HepG2 (cell line): ENCODE results near the gene CD53. TPM values are rescaled to one million over a fixed set of nuclear protein-coding genes. Genes with fewer than 3 reads are reported as not detected.

Experiments
- ATAC-seq: fragments of 200-7000 bp; cut with Tn5 transposase; 3 replicates; pipeline ENCODE4 v1.9.1; 2020; ENCODE audit warnings: mild to moderate bottlenecking, moderate library complexity
- BruUV-seq: library from RNA; stranded (reverse); fragments of 400-500 nt; replicated peaks from 2 replicates; lab custom pipeline; 2021; lab: Mats Ljungman, UMichigan
- CTCF ChIA-PET: fragments of 300-600 bp; formaldehyde crosslinking; extraction: SDS; loops from one replicate; lab custom pipeline; 2021; ENCODE audit warnings: low total read pairs, inconsistent platforms, low intra/inter-chr PET ratio; lab: Yijun Ruan, JAX
- POLR2A ChIA-PET: fragments of 350-600 bp; sonication (Branson Sonifier 250); formaldehyde crosslinking; loops from one replicate; lab custom pipeline; 2020; ENCODE audit warnings: antibody characterized with exemption, inconsistent platforms; lab: Yijun Ruan, JAX
- DNase-seq: peaks from one replicate; pipeline ENCODE4 v3.0.0-alpha.2; 2015; ENCODE audit warnings: low spot score
- FAIRE-seq: peaks from 3 replicates; lab custom pipeline; 2011; peaks lifted over from hg19 to GRCh38; lab: Jason Lieb, UNC
- H2AFZ ChIP-seq: one replicate; pipeline ENCODE4 v1.6.1; 2011; ENCODE audit warnings: low read length, inconsistent platforms
- H3K27ac ChIP-seq: fragments of 300-600 bp; 3 replicates; pipeline ENCODE4 v1.8.0; 2011; ENCODE audit warnings: mixed run types, mild to moderate bottlenecking, mixed read lengths, low read length, inconsistent platforms; ENCODE audit not compliant: insufficient read depth; ENCODE audit errors: extremely low read length
- H3K27me3 ChIP-seq, 2 experiments: fragments of 200-600 bp in 1 of 2; 2 replicates in 1 of 2; 3 replicates in 1 of 2; pipeline versions ENCODE4 v1.6.0 to v1.8.0; 2011; ENCODE audit warnings: low read length in 2 of 2, mild to moderate bottlenecking in 2 of 2, moderate library complexity in 2 of 2, inconsistent platforms in 1 of 2; ENCODE audit not compliant: insufficient read depth in 2 of 2, control insufficient read depth in 1 of 2
- H3K36me3 ChIP-seq, 2 experiments: fragments of 200-600 bp in 1 of 2; replicated peaks in 1 of 2; 2 replicates in 1 of 2; 3 replicates in 1 of 2; pipeline versions ENCODE4 v1.5.1 to v1.8.0; 2011; ENCODE audit warnings: low read length in 2 of 2, inconsistent platforms in 1 of 2; ENCODE audit not compliant: insufficient read depth in 2 of 2, control insufficient read depth in 1 of 2
- H3K4me1 ChIP-seq: 2 replicates; pipeline ENCODE4 v1.5.1; 2012; ENCODE audit warnings: low read length, inconsistent platforms; ENCODE audit not compliant: insufficient read depth
- H3K4me2 ChIP-seq: 2 replicates; pipeline ENCODE4 v1.6.0; 2011; ENCODE audit warnings: low read depth, low read length, inconsistent platforms
- H3K4me3 ChIP-seq, 3 experiments: fragments of 200-600 bp in 1 of 3; sonication (generic), shearing (Covaris generic) in 1 of 3; replicated peaks in 1 of 3; 2 replicates each; pipeline ENCODE4 v1.5.1; 2011 to 2016; ENCODE audit warnings: low read length in 3 of 3, inconsistent platforms in 2 of 3, low read depth in 2 of 3, mild to moderate bottlenecking in 2 of 3, control low read depth in 1 of 3, mixed read lengths in 1 of 3; ENCODE audit not compliant: insufficient read depth in 1 of 3
- H3K79me2 ChIP-seq: one replicate; pipeline ENCODE4 v1.6.1; 2011; ENCODE audit warnings: low read length, inconsistent platforms; ENCODE audit not compliant: insufficient read depth
- H3K9ac ChIP-seq: 2 replicates; pipeline ENCODE4 v1.6.0; 2011; ENCODE audit warnings: mild to moderate bottlenecking, low read depth, low read length, inconsistent platforms; ENCODE audit not compliant: insufficient read depth
- H3K9me3 ChIP-seq: 2 replicates; pipeline ENCODE4 v1.5.1; 2012; ENCODE audit warnings: mild to moderate bottlenecking, low read length
- H4K20me1 ChIP-seq: 2 replicates; pipeline ENCODE4 v1.6.0; 2011; ENCODE audit warnings: inconsistent platforms, mild to moderate bottlenecking, low read length, moderate library complexity; ENCODE audit not compliant: insufficient read depth
- CEBPB ChIP-seq: IDR thresholded peaks from 2 replicates; pipeline ENCODE4 v1.6.1; 2011; ENCODE audit warnings: low read depth, low read length, improper control_type of control experiment, borderline replicate concordance
- MEIS2 ChIP-seq: sonication (generic); formaldehyde crosslinking; IDR thresholded peaks from 2 replicates; pipeline ENCODE4 v1.9.0; 2021; ENCODE audit warnings: mild to moderate bottlenecking, missing genetic modification reagents
- NFIB ChIP-seq: sonication (generic); formaldehyde crosslinking; IDR thresholded peaks from 2 replicates; pipeline ENCODE4 v1.9.0; 2021; ENCODE audit warnings: missing genetic modification reagents, mild to moderate bottlenecking, borderline replicate concordance
- REPIN1 ChIP-seq: sonication (generic); formaldehyde crosslinking; IDR thresholded peaks from 2 replicates; pipeline ENCODE4 v1.8.0; 2022; ENCODE audit warnings: missing genetic modification reagents, low read depth, mild to moderate bottlenecking, borderline replicate concordance
- REXO4 ChIP-seq: sonication (generic); formaldehyde crosslinking; IDR thresholded peaks from 2 replicates; pipeline ENCODE4 v1.8.0; 2022; ENCODE audit warnings: missing genetic modification reagents, mild to moderate bottlenecking, borderline replicate concordance
- STAT5B ChIP-seq: sonication (generic); formaldehyde crosslinking; IDR thresholded peaks from 2 replicates; pipeline ENCODE4 v1.4.0; 2020; ENCODE audit warnings: missing genetic modification reagents
- U2AF2 ChIP-seq: fragments of 200-400 bp; formaldehyde crosslinking; IDR thresholded peaks from 2 replicates; pipeline ENCODE4 v1.6.1; 2017; ENCODE audit warnings: low read depth, mild to moderate bottlenecking, low read length
- ZNF790 ChIP-seq: sonication (generic); formaldehyde crosslinking; IDR thresholded peaks from 2 replicates; pipeline ENCODE4 v1.8.0; 2022; ENCODE audit warnings: missing genetic modification reagents, mild to moderate bottlenecking, borderline replicate concordance
- ZSCAN9 ChIP-seq: IDR thresholded peaks from 2 replicates; pipeline ENCODE4 v1.6.1; 2016; ENCODE audit warnings: borderline replicate concordance
- WGBS: methylation state at CpG from one replicate; pipeline ENCODE4 v1.1.6; 2017; ENCODE audit warnings: low lambda C conversion rate; 5-methylcytosine and 5-hydroxymethylcytosine counted together
- in situ Hi-C: cut with HindIII; loops from 2 replicates; pipeline ENCODE4 v1.10.0; 2017; ENCODE audit warnings: low pct_unique_long_range_greater_than_20kb; ENCODE audit not compliant: extremely low pct_ligation_motif_present
- intact Hi-C: fragments of 100-400 bp; cut with micrococcal nuclease; formaldehyde crosslinking; loops from one replicate; pipeline ENCODE4 v1.10.0; 2022; ENCODE audit not compliant: unreplicated experiment
- polyA plus RNA-seq, 8 experiments: library from polyadenylated mRNA; depleted of rRNA in 3 of 8; stranded (reverse) in 7 of 8; unstranded in 1 of 8; fragments of >200 nt; fragmentation: Illumina TruSeq in 4 of 8; extraction: Trizol in 4 of 8; gene quantifications; 2 replicates each; pipeline versions ENCODE4 v1.2.1 to v1.2.3, GENCODE V29; 2011 to 2016; ENCODE audit warnings: low read depth in 4 of 8, missing spikeins in 1 of 8, mixed read lengths in 1 of 8; ENCODE audit not compliant: insufficient read depth in 1 of 8
- total RNA-seq, 5 experiments: library from RNA; depleted of rRNA; stranded (reverse); fragments of >200 nt; fragmentation: Illumina TruSeq; extraction: Trizol; gene quantifications; 2 replicates each; pipeline ENCODE4 v1.2.3, GENCODE V29; 2016; ENCODE audit warnings: low read depth in 1 of 5
- TF ChIP-seq, protein P1 (sequence below): sonication (generic); formaldehyde crosslinking; IDR thresholded peaks from 2 replicates; pipeline ENCODE4 v1.4.0; 2020; ENCODE audit warnings: mild to moderate bottlenecking, missing genetic modification reagents
- TF ChIP-seq, protein P2 (sequence below): IDR thresholded peaks from 2 replicates; pipeline ENCODE4 v1.6.1; 2016; ENCODE audit warnings: low read depth, borderline replicate concordance
- TF ChIP-seq, protein P3 (sequence below): IDR thresholded peaks from 2 replicates; pipeline ENCODE4 v1.6.1; 2016; ENCODE audit warnings: low read depth
- TF ChIP-seq, protein P4 (sequence below): fragments of 450-650 bp; IDR thresholded peaks from 2 replicates; pipeline ENCODE4 v1.6.1; 2017
- TF ChIP-seq, protein P5 (sequence below): IDR thresholded peaks from 2 replicates; pipeline ENCODE4 v1.6.1; 2016; ENCODE audit warnings: low read depth, missing genetic modification reagents, missing compliant biosample characterization

Gene CD53
- total and polyA plus RNA-seq, 2 of the 13 experiments (the other 11 are each of a cell fraction or from before 2014, with no cell fraction given): not detected

DNA sequence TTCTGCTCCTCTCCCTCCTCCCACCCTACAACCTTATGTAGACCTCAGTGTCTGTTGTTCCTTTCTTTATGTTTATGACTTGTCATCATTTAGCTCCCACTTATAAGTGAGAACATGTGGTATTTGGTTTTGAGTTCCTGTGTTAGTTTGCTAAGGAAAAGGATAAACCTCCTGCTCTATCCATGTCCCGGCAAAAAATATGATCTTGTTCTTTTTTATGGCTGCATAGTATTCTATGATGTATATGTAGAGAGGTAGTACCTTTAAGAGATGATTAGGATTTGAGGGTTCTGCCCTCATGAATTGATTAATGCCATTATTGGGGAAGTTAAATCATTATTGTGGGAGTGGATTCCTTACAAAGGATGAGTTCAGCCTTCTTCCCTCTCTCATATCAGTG, 49.0 kb downstream of the CD53 start:
- Histone ChIP-seq H3K4me2 (no peak overlapping the region), H3K79me2 (no peaks in the 10 kb centered on the region), H3K36me3 (no peaks in the 10 kb centered on the region), H3K9ac (no peak overlapping the region), H3K27me3 (no peaks in the 10 kb centered on the region), H3K27ac (no peak overlapping the region), H3K4me1 (no peaks in the 10 kb centered on the region), H2AFZ (no peak overlapping the region), H4K20me1 (no peaks in the 10 kb centered on the region), H3K9me3 (no peaks in the 10 kb centered on the region), H3K4me3 (no peak overlapping the region)
- ATAC-seq (no peak), DNase-seq (no peak), FAIRE-seq (no peak)
- in situ Hi-C loops (no loop called here), intact Hi-C loops (no loop called here)
- WGBS: 5% methylated on average over 1 of the region's 1 CpG
- ChIA-PET POLR2A (no interaction called here), CTCF (no interaction called here)
- BruUV-seq: no TSS peak
- no peak for TF ChIP-seq MEIS2 (CRISPR knock-in tag)
- TF ChIP-seq, protein P1, sequence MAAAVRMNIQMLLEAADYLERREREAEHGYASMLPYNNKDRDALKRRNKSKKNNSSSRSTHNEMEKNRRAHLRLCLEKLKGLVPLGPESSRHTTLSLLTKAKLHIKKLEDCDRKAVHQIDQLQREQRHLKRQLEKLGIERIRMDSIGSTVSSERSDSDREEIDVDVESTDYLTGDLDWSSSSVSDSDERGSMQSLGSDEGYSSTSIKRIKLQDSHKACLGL (CRISPR knock-in tag): no peak
- TF ChIP-seq REPIN1 (CRISPR knock-in tag): no peak
- no peak for TF ChIP-seq U2AF2
- TF ChIP-seq STAT5B: no peak
- no peak for TF ChIP-seq ZNF790 (CRISPR knock-in tag)
- TF ChIP-seq, protein P2, sequence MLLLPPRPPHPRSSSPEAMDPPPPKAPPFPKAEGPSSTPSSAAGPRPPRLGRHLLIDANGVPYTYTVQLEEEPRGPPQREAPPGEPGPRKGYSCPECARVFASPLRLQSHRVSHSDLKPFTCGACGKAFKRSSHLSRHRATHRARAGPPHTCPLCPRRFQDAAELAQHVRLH (CRISPR knock-in tag): no peak
- no peak for TF ChIP-seq CEBPB
- TF ChIP-seq, protein P3, sequence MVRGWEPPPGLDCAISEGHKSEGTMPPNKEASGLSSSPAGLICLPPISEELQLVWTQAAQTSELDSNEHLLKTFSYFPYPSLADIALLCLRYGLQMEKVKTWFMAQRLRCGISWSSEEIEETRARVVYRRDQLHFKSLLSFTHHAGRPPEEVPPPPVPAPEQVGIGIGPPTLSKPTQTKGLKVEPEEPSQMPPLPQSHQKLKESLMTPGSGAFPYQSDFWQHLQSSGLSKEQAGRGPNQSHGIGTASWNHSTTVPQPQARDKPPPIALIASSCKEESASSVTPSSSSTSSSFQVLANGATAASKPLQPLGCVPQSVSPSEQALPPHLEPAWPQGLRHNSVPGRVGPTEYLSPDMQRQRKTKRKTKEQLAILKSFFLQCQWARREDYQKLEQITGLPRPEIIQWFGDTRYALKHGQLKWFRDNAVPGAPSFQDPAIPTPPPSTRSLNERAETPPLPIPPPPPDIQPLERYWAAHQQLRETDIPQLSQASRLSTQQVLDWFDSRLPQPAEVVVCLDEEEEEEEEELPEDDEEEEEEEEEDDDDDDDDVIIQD (CRISPR knock-in tag): no peak
- TF ChIP-seq, protein P4, sequence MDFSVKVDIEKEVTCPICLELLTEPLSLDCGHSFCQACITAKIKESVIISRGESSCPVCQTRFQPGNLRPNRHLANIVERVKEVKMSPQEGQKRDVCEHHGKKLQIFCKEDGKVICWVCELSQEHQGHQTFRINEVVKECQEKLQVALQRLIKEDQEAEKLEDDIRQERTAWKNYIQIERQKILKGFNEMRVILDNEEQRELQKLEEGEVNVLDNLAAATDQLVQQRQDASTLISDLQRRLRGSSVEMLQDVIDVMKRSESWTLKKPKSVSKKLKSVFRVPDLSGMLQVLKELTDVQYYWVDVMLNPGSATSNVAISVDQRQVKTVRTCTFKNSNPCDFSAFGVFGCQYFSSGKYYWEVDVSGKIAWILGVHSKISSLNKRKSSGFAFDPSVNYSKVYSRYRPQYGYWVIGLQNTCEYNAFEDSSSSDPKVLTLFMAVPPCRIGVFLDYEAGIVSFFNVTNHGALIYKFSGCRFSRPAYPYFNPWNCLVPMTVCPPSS: no peak
- TF ChIP-seq ZSCAN9 (CRISPR knock-in tag): no peak
- TF ChIP-seq NFIB (CRISPR knock-in tag): no peak
- no peak for TF ChIP-seq REXO4 (CRISPR knock-in tag)
- TF ChIP-seq, protein P5, sequence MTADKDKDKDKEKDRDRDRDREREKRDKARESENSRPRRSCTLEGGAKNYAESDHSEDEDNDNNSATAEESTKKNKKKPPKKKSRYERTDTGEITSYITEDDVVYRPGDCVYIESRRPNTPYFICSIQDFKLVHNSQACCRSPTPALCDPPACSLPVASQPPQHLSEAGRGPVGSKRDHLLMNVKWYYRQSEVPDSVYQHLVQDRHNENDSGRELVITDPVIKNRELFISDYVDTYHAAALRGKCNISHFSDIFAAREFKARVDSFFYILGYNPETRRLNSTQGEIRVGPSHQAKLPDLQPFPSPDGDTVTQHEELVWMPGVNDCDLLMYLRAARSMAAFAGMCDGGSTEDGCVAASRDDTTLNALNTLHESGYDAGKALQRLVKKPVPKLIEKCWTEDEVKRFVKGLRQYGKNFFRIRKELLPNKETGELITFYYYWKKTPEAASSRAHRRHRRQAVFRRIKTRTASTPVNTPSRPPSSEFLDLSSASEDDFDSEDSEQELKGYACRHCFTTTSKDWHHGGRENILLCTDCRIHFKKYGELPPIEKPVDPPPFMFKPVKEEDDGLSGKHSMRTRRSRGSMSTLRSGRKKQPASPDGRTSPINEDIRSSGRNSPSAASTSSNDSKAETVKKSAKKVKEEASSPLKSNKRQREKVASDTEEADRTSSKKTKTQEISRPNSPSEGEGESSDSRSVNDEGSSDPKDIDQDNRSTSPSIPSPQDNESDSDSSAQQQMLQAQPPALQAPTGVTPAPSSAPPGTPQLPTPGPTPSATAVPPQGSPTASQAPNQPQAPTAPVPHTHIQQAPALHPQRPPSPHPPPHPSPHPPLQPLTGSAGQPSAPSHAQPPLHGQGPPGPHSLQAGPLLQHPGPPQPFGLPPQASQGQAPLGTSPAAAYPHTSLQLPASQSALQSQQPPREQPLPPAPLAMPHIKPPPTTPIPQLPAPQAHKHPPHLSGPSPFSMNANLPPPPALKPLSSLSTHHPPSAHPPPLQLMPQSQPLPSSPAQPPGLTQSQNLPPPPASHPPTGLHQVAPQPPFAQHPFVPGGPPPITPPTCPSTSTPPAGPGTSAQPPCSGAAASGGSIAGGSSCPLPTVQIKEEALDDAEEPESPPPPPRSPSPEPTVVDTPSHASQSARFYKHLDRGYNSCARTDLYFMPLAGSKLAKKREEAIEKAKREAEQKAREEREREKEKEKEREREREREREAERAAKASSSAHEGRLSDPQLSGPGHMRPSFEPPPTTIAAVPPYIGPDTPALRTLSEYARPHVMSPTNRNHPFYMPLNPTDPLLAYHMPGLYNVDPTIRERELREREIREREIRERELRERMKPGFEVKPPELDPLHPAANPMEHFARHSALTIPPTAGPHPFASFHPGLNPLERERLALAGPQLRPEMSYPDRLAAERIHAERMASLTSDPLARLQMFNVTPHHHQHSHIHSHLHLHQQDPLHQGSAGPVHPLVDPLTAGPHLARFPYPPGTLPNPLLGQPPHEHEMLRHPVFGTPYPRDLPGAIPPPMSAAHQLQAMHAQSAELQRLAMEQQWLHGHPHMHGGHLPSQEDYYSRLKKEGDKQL: no peak
